Mesenchymal stem cell (in vitro differentiated cells and primary cell): ENCODE data around the gene TNS1.
A peak's percentile ranks its signal among the peaks of the same experiment; 100 is the strongest.

Experiments
- DNase-seq: peaks from one replicate; pipeline ENCODE4 v3.0.0-alpha.2; 2013
- H2AFZ ChIP-seq: one replicate; pipeline ENCODE4 v1.6.1; 2013; ENCODE audit warnings: low read depth, mild to moderate bottlenecking, control low read depth, inconsistent platforms, low read length, moderate library complexity
- H2AK5ac ChIP-seq: 2 replicates; pipeline ENCODE4 v1.6.1; 2013; ENCODE audit warnings: low read length, moderate library complexity, mild to moderate bottlenecking, inconsistent platforms; ENCODE audit not compliant: severe bottlenecking
- H2BK120ac ChIP-seq: one replicate; pipeline ENCODE4 v1.6.1; 2013; ENCODE audit warnings: low read depth, mild to moderate bottlenecking, inconsistent platforms, low read length, moderate library complexity
- H2BK12ac ChIP-seq, 2 experiments: one replicate each; pipeline ENCODE4 v1.6.1; 2013; ENCODE audit warnings: inconsistent platforms in 2 of 2, low read length in 2 of 2, mild to moderate bottlenecking in 2 of 2, moderate library complexity in 2 of 2, control low read depth in 1 of 2
- H2BK15ac ChIP-seq: one replicate; pipeline ENCODE4 v1.6.1; 2013; ENCODE audit warnings: mild to moderate bottlenecking, low read depth, inconsistent platforms; ENCODE audit not compliant: poor library complexity, severe bottlenecking
- H2BK5ac ChIP-seq: 2 replicates; pipeline ENCODE4 v1.6.1; 2013; ENCODE audit warnings: low read depth, mild to moderate bottlenecking, low read length, control low read depth, inconsistent platforms; ENCODE audit not compliant: poor library complexity, severe bottlenecking
- H3K14ac ChIP-seq, 2 experiments: one replicate each; pipeline ENCODE4 v1.6.1; 2013; ENCODE audit warnings: inconsistent platforms in 2 of 2, low read length in 2 of 2, control low read depth in 1 of 2, mild to moderate bottlenecking in 1 of 2, moderate library complexity in 1 of 2
- H3K18ac ChIP-seq, 2 experiments: one replicate each; pipeline ENCODE4 v1.6.1; 2013; ENCODE audit warnings: inconsistent platforms in 2 of 2, low read length in 2 of 2, control low read depth in 1 of 2, low read depth in 1 of 2, mild to moderate bottlenecking in 1 of 2
- H3K23ac ChIP-seq, 2 experiments: one replicate each; pipeline ENCODE4 v1.6.1; 2013; ENCODE audit warnings: inconsistent platforms in 2 of 2, low read length in 2 of 2, mild to moderate bottlenecking in 2 of 2, moderate library complexity in 2 of 2, control low read depth in 1 of 2
- H3K27ac ChIP-seq: 2 replicates; pipeline ENCODE4 v1.5.1; 2013; ENCODE audit warnings: mild to moderate bottlenecking, moderate library complexity, low read length, control low read depth, inconsistent platforms; ENCODE audit not compliant: poor library complexity, severe bottlenecking
- H3K27me3 ChIP-seq, 2 experiments: 2 replicates each; pipeline versions ENCODE4 v1.6.1 to v1.7.0; 2013; ENCODE audit warnings: low read length in 2 of 2, mild to moderate bottlenecking in 2 of 2, moderate library complexity in 2 of 2, control low read depth in 1 of 2, inconsistent platforms in 1 of 2; ENCODE audit not compliant: control insufficient read depth in 1 of 2, insufficient read depth in 1 of 2
- H3K36me3 ChIP-seq, 2 experiments: 2 replicates each; pipeline versions ENCODE4 v1.6.1 to v1.7.0; 2013; ENCODE audit warnings: low read length in 2 of 2, control low read depth in 1 of 2, inconsistent platforms in 1 of 2, low read depth in 1 of 2, mild to moderate bottlenecking in 1 of 2; ENCODE audit not compliant: insufficient read depth in 2 of 2, control insufficient read depth in 1 of 2
- H3K4ac ChIP-seq, 2 experiments: one replicate each; pipeline ENCODE4 v1.6.1; 2013; ENCODE audit warnings: inconsistent platforms in 2 of 2, low read length in 2 of 2, mild to moderate bottlenecking in 2 of 2, moderate library complexity in 2 of 2, control low read depth in 1 of 2, low read depth in 1 of 2
- H3K4me1 ChIP-seq: 2 replicates; pipeline ENCODE4 v1.6.1; 2013; ENCODE audit warnings: low read depth, low read length, control low read depth; ENCODE audit not compliant: control insufficient read depth, insufficient read depth
- H3K4me2 ChIP-seq: 2 replicates; pipeline ENCODE4 v1.6.1; 2013; ENCODE audit warnings: low read length, mild to moderate bottlenecking, inconsistent platforms; ENCODE audit not compliant: poor library complexity, severe bottlenecking
- H3K4me3 ChIP-seq, 2 experiments: 2 replicates each; pipeline versions ENCODE4 v1.5.1 to v1.7.0; 2013; ENCODE audit warnings: low read length in 2 of 2, mild to moderate bottlenecking in 2 of 2, control low read depth in 1 of 2, low read depth in 1 of 2; ENCODE audit not compliant: insufficient read depth in 1 of 2
- H3K79me1 ChIP-seq: replicated peaks from 2 replicates; pipeline ENCODE4 v1.6.1; 2013; ENCODE audit warnings: mild to moderate bottlenecking, control low read depth, low read length, inconsistent platforms; ENCODE audit not compliant: poor library complexity, severe bottlenecking
- H3K9ac ChIP-seq: 2 replicates; pipeline ENCODE4 v1.7.0; 2013; ENCODE audit warnings: mild to moderate bottlenecking, low read length, moderate library complexity
- H3K9me3 ChIP-seq: 2 replicates; pipeline ENCODE4 v1.7.0; 2013; ENCODE audit warnings: mild to moderate bottlenecking, low read length; ENCODE audit not compliant: control insufficient read depth
- H4K8ac ChIP-seq: one replicate; pipeline ENCODE4 v1.6.1; 2013; ENCODE audit warnings: inconsistent platforms, mild to moderate bottlenecking, low read length, moderate library complexity
- H4K91ac ChIP-seq: one replicate; pipeline ENCODE4 v1.6.1; 2013; ENCODE audit warnings: mild to moderate bottlenecking, low read length, inconsistent platforms
- WGBS: methylation state at CpG from one replicate; pipeline ENCODE4 v1.1.7; 2013; ENCODE audit warnings: mixed read lengths; 5-methylcytosine and 5-hydroxymethylcytosine counted together

The TNS1 gene

DNA sequence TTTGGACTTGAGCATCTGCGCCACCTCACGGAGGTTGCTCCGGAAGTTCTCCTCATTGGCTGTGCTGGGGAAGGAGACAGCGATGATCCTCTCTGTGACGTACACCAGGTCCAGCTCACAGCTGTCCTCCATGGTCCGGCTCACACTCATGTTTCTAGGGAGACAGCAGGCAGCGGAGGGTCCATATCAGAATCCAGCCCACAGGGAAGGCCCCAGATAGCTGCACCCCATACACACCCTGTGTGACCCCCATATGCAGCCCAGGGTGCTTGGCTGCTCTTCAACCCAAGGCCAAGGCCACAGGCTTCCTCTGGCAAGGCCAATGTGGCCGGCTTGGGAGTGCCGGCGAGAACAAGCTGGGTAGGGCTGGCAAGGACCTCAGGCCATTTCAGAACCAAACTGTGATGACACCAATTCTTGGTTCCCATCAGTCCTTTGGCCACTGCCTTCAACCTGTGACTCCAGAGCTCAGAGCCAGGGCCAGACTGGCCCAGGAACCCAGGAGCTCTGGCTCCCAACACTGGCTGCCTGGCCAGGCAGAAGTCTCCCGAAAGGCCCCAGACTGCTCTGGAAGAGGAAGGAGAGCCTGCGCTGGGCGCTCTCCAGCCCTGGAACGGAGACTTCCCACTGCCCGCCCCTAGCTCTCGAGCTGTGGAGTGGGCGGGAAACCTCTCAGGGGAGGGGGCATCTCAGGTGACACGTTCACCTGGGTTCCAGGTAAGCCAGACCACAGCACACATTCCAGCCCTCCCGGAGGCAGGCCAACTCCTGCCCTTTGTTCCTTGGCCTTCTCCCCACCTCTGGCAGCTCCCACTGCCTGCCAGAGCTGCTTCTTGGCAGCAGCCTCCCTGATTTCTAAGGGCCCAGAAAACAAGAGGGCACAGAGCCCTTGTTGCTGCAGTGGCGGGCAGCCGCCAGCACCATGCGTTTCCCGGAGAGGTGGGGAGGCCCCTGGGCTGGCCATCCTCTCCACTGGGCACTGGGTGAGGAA, 104.7 kb downstream of the TNS1 start:
- 93% methylated on average over 20 of the region's 23 CpGs for WGBS
- no peak for DNase-seq
- H3K4me2 ChIP-seq, result no peak overlapping the region

DNA sequence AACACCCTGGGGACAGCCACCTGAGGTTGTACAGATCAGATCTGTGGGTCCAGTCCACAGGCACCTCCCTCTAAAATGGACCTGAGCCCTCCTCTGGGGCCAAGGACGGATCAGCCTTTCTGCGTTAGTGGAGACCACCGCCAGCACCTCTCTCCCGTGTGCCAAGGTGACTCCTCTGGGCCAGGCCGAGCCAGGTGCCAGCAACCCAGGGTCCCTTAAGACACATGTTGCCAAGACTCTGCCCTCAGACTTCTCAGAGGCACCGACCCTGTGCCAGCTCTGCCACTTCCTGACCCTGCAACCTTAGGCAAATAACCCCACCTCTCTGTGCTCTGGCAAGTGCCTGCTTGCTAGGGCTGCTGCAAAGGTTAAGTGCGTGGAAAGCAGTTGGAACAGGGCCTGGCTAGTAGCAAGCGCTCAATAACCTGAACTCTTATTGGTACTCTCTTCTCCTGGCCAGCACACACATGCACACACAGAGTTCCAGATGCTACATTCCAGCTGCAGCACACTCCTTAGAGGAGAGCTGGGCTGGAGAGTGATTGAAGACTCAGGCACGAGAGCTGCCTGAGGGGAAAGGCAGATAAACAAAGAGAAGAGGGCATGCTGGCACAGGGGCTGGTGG, 105.6 kb downstream of the TNS1 start:
- Histone ChIP-seq H3K4ac (no peak overlapping the region), H2AFZ (no peak overlapping the region), H3K14ac (no peak overlapping the region), H3K4me3 (no peak overlapping the region), H4K91ac (no peak overlapping the region), H2BK5ac (no peak overlapping the region), H2AK5ac (no peak overlapping the region), H3K23ac (no peak overlapping the region), H3K18ac (no peak overlapping the region), H2BK12ac (no peak overlapping the region), H3K79me1 (peaks cover 29% of the 10 kb centered on the region), H2BK15ac (no peak overlapping the region), H4K8ac (no peak overlapping the region), H2BK120ac (no peak overlapping the region), H3K27me3 (no peaks in the 10 kb centered on the region), H3K9me3 (no peaks in the 10 kb centered on the region), H3K9ac (no peak overlapping the region), H3K36me3 (peaks cover 69 to 81% of the 10 kb centered on the region in 2 experiments), H3K4me1 (peaks cover 27% of the 10 kb centered on the region), H3K4me2 (no peak overlapping the region), H3K27ac (no peak overlapping the region)
- WGBS, result 94% methylated on average over 8 of the region's 9 CpGs
- DNase-seq, result no peak

More for the DNA sequence above, 104.7 kb downstream of the TNS1 start:
- Histone ChIP-seq H3K18ac (no peak overlapping the region), H3K9me3 (no peaks in the 10 kb centered on the region), H2BK15ac (no peak overlapping the region), H2AFZ (no peak overlapping the region), H3K9ac (peak overlapping the region; percentile 55), H3K4me1 (peaks cover 36% of the 10 kb centered on the region), H2BK12ac (no peak overlapping the region), H4K8ac (no peak overlapping the region), H3K23ac (no peak overlapping the region), H2AK5ac (no peak overlapping the region), H3K27me3 (no peaks in the 10 kb centered on the region), H2BK120ac (no peak overlapping the region), H3K4me3 (no peak overlapping the region), H4K91ac (no peak overlapping the region), H3K27ac (no peak overlapping the region), H3K36me3 (peaks cover 60 to 78% of the 10 kb centered on the region in 2 experiments), H3K14ac (no peak overlapping the region), H3K4ac (no peak overlapping the region), H2BK5ac (no peak overlapping the region), H3K79me1 (peaks cover 29% of the 10 kb centered on the region)

DNA sequence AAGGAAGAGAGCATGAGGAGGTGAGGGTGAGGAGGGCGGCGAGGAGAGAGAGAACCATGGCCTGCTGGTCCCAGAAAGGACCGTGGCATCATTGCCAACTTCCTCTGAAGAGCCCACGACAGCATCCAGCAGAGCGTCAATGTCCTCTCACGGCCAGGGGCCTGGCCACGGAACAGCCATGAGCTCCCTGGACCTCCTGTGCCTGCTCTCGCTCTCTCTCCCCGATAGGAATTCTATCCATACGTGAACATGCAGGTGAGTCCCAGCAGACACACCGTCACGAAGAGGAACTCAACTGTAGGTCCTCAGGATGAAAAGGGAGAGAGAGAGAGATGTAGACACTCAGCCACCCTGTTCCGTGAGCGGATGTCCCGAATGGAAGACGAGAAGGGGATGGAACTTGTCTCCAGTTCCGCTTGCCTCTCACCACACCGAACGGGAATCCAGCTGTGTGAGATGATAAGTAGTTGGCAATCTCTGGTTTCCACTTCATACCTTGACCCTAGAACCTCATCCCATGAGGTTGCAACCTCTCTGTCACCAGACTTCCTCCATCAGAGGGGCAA, 107.6 kb downstream of the TNS1 start:
- Histone ChIP-seq H3K36me3 (peaks cover 76 to 80% of the 10 kb centered on the region in 2 experiments), H3K27ac (no peak overlapping the region), H3K18ac (no peak overlapping the region), H3K14ac (no peak overlapping the region), H3K4me2 (no peak overlapping the region), H3K4ac (no peak overlapping the region), H4K91ac (no peak overlapping the region), H3K9me3 (no peaks in the 10 kb centered on the region), H2BK12ac (no peak overlapping the region), H2AFZ (no peak overlapping the region), H3K79me1 (peaks cover 24% of the 10 kb centered on the region), H4K8ac (no peak overlapping the region), H3K27me3 (no peaks in the 10 kb centered on the region), H2BK15ac (no peak overlapping the region), H3K4me3 (no peak overlapping the region), H2AK5ac (no peak overlapping the region), H2BK5ac (no peak overlapping the region), H3K9ac (no peak overlapping the region), H3K23ac (no peak overlapping the region), H2BK120ac (no peak overlapping the region), H3K4me1 (peaks cover 25% of the 10 kb centered on the region)
- WGBS, result 97% methylated on average over 18 of the region's 19 CpGs
- DNase-seq, result no peak

DNA sequence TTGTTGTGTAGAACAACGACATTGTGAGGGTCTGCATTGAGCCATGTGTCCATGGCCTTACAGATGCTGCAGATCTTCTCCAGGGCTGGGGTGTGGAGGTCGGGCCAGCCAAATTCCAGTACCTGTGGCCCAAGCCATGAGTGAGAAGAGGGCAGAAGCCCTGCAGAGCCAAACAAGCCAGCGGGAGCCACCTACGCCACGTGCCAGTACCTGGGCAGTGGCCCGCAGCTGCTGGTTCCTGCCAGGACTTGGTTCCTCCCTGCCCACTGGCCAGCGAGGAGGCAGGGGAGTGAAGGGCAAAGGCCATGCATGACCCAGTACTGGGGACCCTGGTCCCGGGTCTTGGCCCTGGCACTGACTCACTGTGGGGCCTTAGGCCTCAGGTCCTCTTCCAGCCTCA, 109.4 kb downstream of the TNS1 start:
- Histone ChIP-seq H3K4me3 (no peak overlapping the region), H3K27ac (no peak overlapping the region), H2AFZ (no peak overlapping the region), H2BK5ac (no peak overlapping the region), H3K27me3 (no peaks in the 10 kb centered on the region), H3K4ac (no peak overlapping the region), H3K9me3 (no peaks in the 10 kb centered on the region), H3K23ac (no peak overlapping the region), H3K79me1 (peaks cover 18% of the 10 kb centered on the region), H3K4me1 (peaks cover 18% of the 10 kb centered on the region), H3K36me3 (peaks cover 80 to 93% of the 10 kb centered on the region in 2 experiments), H2BK12ac (no peak overlapping the region), H4K8ac (no peak overlapping the region), H3K14ac (no peak overlapping the region), H3K18ac (no peak overlapping the region), H2BK120ac (no peak overlapping the region), H4K91ac (no peak overlapping the region), H2AK5ac (no peak overlapping the region), H2BK15ac (no peak overlapping the region), H3K4me2 (no peak overlapping the region), H3K9ac (no peak overlapping the region)
- no peak for DNase-seq
- WGBS, result 97% methylated on average over 7 of the region's 8 CpGs
